ENCODE data around the gene THRAP3. TPM values are rescaled to one million over a fixed set of nuclear protein-coding genes. Genes with fewer than 3 reads are reported as not detected.
"Not testable (repeated sequence)": the region's sequence is repeated elsewhere in the genome, so short reads cannot be mapped to it uniquely, and the experiment has no call there.

The THRAP3 gene
- total RNA-seq, 1 donor from 2014 or later, result 167 TPM

DNA sequence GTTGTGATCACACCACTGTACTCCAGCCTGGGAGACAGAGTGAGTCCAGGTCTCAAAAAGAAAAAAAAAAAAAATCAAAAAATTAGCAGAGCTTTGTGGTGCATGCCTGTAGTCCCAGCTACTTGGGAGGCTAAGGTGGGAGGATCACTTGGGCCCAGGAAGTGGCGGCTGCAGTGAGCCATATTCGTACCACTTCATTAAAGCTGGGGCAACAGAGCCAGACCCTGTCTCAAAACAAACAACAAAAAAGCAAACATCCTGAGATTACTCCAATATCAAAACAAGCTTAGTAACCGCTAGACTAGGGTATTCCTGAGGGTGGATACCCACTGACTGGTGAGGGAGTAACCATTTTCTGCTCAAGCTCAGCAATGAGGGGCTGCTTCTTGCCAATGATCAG is 12.9 kb upstream of the THRAP3 start:
- no peak overlapping the region for H3K27ac Mint-ChIP-seq (ENCODE audit: unreplicated experiment)
- H3K4me1 Mint-ChIP-seq, result no peaks in the 10 kb centered on the region
- H3K27me3 Mint-ChIP-seq (ENCODE audit: low read depth), result no peaks in the 10 kb centered on the region
- TF ChIP-seq, protein P1, sequence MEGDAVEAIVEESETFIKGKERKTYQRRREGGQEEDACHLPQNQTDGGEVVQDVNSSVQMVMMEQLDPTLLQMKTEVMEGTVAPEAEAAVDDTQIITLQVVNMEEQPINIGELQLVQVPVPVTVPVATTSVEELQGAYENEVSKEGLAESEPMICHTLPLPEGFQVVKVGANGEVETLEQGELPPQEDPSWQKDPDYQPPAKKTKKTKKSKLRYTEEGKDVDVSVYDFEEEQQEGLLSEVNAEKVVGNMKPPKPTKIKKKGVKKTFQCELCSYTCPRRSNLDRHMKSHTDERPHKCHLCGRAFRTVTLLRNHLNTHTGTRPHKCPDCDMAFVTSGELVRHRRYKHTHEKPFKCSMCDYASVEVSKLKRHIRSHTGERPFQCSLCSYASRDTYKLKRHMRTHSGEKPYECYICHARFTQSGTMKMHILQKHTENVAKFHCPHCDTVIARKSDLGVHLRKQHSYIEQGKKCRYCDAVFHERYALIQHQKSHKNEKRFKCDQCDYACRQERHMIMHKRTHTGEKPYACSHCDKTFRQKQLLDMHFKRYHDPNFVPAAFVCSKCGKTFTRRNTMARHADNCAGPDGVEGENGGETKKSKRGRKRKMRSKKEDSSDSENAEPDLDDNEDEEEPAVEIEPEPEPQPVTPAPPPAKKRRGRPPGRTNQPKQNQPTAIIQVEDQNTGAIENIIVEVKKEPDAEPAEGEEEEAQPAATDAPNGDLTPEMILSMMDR (conservative IDR thresholded peaks at IDR 0.05), result no peak
- H3K4me3 Mint-ChIP-seq, result no peak overlapping the region
- no peaks in the 10 kb centered on the region for H3K9me3 Mint-ChIP-seq
- H3K36me3 Mint-ChIP-seq (ENCODE audit: low read depth), result no peaks in the 10 kb centered on the region
- no peak for DNase-seq (ENCODE audit: low read depth, low spot score)

DNA sequence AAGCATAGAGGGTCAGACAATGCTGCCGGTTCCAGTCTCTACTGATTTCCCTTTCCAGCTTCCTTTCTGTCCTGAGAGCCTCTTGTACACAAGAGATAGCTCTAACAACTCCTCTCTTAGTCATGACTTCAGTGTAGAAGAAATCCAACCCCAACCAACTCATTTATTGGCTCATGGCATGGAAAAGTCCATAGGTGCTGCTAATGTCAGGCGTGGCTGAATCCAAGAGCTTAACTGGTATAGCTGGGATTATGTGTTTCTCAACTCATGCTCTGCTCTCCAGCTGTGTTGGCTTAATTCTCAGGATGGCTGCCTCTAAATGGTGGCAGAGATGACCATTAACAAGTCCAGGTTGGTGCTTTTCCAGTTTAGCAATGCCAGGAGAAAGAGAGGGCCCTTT is 12.4 kb upstream of the THRAP3 start:
- Mint-ChIP-seq H3K36me3 (ENCODE audit: low read depth) (no peaks in the 10 kb centered on the region), H3K27ac (ENCODE audit: unreplicated experiment) (no peak overlapping the region), H3K9me3 (no peaks in the 10 kb centered on the region), H3K4me1 (no peaks in the 10 kb centered on the region), H3K27me3 (ENCODE audit: low read depth) (no peaks in the 10 kb centered on the region), H3K4me3 (no peak overlapping the region)
- TF ChIP-seq, protein P1 (conservative IDR thresholded peaks at IDR 0.05), result no peak
- DNase-seq (ENCODE audit: low read depth, low spot score), result no peak

DNA sequence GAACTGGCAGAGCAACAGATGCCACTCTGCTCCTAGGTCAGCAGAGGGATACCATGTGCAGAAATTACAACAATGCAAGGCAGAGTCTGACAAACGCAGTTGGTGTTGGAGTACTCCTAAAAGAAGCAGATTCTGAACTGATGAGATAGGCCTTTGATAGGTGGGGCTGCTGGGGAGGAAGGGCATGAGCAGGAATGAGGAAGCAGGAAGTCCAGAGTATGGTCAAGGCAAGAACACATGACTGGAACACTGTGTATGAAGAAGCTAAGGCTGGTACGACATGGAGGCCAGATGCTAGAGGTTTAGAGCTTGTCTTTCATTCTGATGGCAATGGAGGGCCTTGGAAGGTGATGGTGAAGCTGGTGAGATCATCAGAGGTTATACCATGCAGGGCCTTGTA is 11.5 kb upstream of the THRAP3 start:
- H3K4me1 Mint-ChIP-seq, result no peaks in the 10 kb centered on the region
- no peak overlapping the region for H3K27ac Mint-ChIP-seq (ENCODE audit: unreplicated experiment)
- H3K27me3 Mint-ChIP-seq (ENCODE audit: low read depth), result no peaks in the 10 kb centered on the region
- no peaks in the 10 kb centered on the region for H3K36me3 Mint-ChIP-seq (ENCODE audit: low read depth)
- H3K4me3 Mint-ChIP-seq, result no peak overlapping the region
- no peak for DNase-seq (ENCODE audit: low read depth, low spot score)
- no peaks in the 10 kb centered on the region for H3K9me3 Mint-ChIP-seq
- TF ChIP-seq, protein P1 (conservative IDR thresholded peaks at IDR 0.05), result no peak

DNA sequence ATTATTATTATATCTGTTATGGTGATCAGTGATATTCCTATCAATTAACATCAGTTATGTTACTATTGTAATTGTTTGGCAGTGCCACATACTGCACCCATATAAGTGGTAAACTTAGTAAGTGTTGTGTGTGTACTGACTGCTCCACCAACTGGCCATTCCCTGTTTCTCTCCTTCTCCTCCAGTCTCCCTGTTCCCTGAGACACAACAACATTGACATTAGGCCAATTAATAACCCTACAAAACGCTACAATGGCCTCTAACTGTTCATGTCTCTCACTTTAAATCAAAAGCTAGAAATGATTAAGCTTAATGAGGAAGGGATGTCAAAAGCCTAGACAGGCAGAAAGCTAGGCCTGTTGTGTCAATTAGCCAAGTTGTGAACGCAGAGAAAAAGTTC is 6.6 kb upstream of the THRAP3 start:
- TF ChIP-seq, protein P1 (conservative IDR thresholded peaks at IDR 0.05), result no peak
- H3K4me3 Mint-ChIP-seq, result no peak overlapping the region
- H3K27ac Mint-ChIP-seq (ENCODE audit: unreplicated experiment), result no peak overlapping the region
- H3K4me1 Mint-ChIP-seq, result no peaks in the 10 kb centered on the region
- H3K27me3 Mint-ChIP-seq (ENCODE audit: low read depth), result no peaks in the 10 kb centered on the region
- no peak for DNase-seq (ENCODE audit: low read depth, low spot score)
- H3K9me3 Mint-ChIP-seq, result no peaks in the 10 kb centered on the region
- H3K36me3 Mint-ChIP-seq (ENCODE audit: low read depth), result no peaks in the 10 kb centered on the region

DNA sequence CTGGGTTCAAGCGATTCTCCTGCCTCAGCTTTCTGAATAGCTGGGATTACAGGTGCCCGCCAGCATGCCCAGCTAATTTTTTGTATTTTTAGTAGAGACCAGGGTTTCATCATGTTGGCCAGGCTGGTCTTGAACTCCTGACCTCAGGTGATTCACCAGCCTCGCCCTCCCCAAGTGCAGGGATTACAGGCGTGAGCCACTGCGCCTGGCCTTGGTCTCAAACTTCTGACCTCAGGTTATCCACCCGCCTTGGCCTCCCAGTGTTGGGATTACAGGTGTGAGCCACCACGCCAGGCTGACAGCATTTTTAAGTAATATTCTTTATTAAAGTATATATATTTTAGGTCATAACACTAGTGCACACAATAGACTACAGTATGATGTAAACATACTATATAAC is 2.3 kb upstream of the THRAP3 start:
- H3K9me3 Mint-ChIP-seq; H3K36me3 Mint-ChIP-seq (ENCODE audit: low read depth); H3K27ac Mint-ChIP-seq (ENCODE audit: unreplicated experiment); H3K4me3 Mint-ChIP-seq; H3K27me3 Mint-ChIP-seq (ENCODE audit: low read depth); DNase-seq (ENCODE audit: low read depth, low spot score): not testable (repeated sequence)
- H3K4me1 Mint-ChIP-seq, result peaks cover 28% of the 10 kb centered on the region

DNA sequence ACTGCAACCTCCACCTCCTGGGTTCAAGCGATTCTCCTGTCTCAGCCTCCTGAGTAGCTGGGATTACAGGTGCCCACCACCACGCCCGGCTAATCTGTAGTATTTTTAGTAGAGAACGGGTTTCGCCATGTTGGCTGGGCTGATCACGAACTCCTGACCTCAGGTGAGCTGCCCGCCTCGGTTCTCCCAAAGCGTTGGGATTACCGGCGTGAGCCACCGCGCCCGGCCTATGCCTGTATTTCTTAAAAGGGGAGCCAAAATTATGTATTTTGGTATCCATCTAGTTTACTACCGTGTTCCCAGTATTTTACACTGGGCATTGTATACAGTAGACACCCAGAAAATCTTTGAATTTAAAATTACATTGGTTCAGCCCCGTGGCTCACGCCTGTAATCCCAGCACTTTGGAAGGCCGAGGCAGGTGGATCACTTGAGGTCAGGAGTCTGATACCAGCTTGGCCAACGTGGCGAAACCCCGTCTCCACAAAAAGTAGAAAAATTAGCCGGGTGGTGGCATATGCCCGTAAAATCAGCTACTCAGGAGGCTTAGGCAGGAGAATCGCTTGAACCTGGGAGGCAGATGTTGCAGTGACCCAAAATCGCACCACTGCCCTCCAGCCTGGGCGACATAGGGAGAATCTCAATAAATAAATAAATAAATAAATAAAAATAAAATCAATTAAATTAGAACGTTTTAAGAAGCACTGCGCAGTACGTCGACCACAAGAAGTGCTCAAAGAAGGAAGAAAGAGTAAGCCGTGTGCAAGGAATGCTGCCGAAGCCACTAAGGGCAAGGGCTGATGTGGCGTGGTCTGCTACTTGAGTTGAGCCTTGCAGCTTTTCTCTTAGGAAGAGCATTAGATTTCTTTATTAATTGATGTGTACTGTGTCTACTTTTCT is 1.5 kb upstream of the THRAP3 start:
- TF ChIP-seq, protein P1 (conservative IDR thresholded peaks at IDR 0.05), result no peak
- DNase-seq (ENCODE audit: low read depth, low spot score), result no peak
- no peaks in the 10 kb centered on the region for H3K9me3 Mint-ChIP-seq
- no peaks in the 10 kb centered on the region for H3K27me3 Mint-ChIP-seq (ENCODE audit: low read depth)
- H3K4me3 Mint-ChIP-seq, result peak overlapping the region; percentile 94
- H3K4me1 Mint-ChIP-seq, result peaks cover 33% of the 10 kb centered on the region
- H3K36me3 Mint-ChIP-seq (ENCODE audit: low read depth), result peaks cover 7% of the 10 kb centered on the region
- H3K27ac Mint-ChIP-seq (ENCODE audit: unreplicated experiment), result peak overlapping the region; percentile 99

Data from neural crest cell (in vitro differentiated cells).